Left hindlimb (tissue), 1 donor: ENCODE results near the gene DPP8.
A peak's percentile ranks its signal among the peaks of the same experiment; 100 is the strongest.
"Not testable (repeated sequence)": the region's sequence is repeated elsewhere in the genome, so short reads cannot be mapped to it uniquely, and the experiment has no call there.

Experiments used
- DNase-seq: peaks from one replicate; pipeline ENCODE4 v3.0.0-alpha.2; 2018

DPP8 gene

DNA sequence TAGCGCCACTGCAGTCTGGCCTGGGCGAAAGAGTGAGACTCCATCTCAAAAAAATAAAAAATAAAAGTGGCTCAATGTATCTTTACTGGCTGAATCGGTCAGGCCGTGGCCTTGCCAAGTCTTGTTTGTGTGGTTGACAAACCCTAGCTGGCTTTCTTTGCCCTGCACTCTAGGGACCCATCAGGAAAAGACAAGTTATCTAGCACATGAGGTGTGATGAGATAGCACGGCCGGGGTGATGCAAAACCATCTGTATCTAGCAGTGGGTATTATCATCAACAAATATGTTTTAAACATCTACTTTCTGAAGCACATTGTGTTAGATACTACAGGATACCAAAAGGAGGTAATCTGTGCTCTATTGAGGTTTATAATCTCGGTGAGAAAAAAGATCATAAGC is 3.9 kb upstream of the DPP8 start:
- no peak for DNase-seq

DNA sequence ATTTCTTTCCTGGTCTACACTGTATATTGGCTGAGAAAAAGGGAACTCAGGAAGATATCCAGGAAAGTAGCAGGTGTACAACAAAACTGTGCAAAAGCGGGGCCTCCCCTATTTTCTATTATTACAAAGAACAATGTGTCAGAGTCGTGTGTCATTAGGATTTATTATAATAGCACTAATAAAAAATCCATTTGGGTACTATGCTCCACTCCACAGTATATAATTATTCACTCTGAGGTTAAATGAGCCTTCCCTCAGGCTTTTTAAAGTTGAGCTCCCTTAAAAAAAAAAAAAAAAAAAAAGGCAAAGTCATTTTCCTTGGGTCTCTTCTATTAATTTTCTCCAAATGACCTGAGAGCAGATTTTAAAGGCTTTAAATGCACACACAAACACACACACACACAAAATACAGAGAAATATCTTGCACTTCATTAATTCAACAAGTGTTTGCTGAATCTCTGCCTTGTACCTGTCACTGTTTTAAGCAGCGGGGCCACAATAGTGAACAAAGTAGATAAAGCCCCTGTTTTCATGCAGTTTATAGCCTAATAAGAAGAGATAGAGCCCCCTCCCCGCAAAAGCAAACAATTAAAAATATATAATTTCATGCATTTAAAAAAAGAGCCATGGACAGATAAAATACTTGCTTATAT is 1.3 kb upstream of the DPP8 start:
- no peak for DNase-seq

DNA sequence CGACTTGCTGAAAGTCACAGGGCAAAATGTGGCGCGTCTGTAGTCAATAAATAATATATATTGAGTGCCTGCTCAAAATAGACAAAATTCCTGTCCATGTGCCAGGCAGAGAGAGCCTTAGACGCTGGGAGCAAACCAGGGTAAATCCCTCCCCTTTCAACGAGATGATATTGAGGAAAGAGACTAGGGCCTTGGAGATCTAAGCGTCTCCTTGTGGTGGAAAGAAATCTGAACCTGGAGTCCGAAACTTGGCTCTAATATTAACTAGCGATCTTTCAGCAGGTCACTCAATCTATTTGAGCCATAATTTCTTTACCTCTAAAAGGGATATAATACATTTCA is 348 bp upstream of the DPP8 start:
- no peak for DNase-seq

GRCh38 chr15:65512807-65513416 is 4.6 kb downstream of the DPP8 start:
- peak; percentile 47 for DNase-seq

DNA sequence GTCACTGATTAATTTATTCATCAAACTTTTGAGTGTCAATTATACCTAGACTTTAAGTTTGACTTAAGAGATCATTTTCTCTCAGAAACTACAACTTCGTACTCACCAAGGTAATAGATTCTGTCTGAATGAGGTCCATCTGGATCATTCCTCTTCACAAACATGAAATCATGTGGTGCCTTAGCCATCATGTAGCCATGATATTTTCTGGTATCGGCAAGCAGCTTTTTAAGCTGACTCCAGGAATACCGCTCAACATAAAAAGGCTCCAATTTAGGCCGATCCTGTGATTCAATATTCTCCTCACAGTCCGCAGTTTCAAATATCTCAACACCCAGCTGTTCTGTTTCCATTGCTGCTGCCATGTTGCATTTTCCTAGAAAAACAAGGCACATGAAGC is 5.3 kb downstream of the DPP8 start:
- no peak for DNase-seq

DNA sequence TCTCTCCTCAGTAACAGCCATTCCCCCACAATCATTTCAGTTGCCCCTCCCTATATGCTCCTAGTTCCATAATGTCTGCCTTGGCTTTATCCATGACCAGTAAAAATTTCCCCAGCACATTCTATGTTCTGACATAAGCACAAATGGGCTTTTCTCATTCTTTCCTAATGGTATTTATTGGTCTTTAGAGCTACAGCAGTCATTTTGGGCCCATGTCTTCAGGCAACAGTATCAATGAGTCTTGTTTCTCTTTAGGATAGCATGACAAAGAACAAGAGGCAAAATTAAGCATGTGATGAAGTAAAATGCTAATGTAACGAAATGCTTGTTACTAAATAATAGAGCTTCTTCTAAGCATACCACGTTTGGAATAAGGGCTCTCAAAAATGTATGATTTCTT is 8.2 kb downstream of the DPP8 start:
- DNase-seq = no peak

DNA sequence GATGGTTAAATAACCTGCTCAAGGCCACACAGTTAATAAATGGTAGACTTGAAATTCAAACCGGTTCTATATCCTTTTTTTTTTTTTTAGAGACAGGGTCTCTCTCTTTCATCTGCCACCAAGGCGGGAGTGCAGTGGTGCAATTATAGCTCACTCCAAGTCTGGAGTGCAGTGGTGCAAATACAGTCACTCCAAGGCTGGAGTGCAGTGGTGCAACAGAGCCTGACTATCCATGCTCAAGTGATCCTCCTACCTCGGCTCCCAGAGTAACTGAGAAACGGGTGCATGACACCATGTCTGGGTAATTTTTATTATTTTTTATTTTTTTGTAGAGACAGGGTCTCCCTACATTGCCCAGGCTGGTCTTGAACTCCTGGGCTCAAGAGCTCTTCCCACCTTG is 23.4 kb downstream of the DPP8 start:
- DNase-seq = no peak

DNA sequence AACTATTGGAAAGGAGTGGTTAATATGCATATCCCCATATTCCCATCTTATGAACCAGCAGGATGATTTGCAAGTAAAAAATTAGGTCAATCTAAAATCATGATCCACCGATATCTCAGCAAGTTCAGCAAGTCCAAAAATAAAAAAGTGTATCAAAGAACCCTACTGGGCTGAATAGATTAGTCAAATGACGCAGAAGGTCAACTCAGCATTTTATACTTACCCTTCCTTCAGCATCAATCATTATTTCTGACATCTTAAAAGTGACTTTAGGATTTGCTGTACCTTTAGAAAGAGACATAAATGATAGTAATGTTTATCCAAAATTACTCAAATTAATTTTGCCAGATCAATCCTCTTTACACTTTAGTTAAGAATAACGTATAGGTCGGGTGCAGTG is 32.6 kb downstream of the DPP8 start:
- no peak for DNase-seq

DNA sequence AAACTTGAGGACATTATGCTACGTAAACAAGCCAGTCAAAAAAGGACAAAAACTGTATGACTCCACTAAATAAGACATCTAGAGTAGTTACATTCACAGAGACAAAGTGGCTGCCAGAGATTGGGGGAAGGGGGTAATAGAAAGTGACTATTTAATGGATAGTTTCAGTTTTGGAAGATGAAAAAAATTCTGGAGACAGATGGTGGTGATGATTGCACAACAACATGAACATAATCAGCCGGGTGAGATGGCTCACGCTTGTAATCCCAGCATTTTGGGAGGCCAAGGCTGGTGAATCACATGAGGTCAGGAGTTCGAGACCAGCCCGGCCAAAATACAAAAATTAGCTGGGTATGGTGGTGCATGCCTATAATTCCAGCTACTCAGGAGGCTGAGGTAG is 40.6 kb downstream of the DPP8 start:
- DNase-seq = no peak

DNA sequence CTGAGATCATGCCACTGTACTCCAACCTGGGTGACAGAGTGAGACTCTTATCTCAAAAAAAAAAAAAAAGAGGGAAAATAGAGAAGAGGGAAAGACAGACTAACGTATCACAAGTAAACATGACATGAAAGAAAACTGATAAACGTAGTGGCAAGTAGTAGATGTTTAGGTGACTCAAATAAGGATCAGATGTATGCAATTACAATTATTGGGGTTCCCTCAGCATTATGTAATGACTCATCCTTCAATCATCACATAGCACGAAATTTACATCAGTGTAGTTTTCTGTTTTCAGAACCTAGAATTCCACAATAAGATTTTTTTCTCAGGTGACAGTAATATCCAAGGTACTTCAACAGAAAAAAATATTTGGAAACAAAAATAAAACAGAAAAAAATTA is 46.6 kb downstream of the DPP8 start:
- no peak for DNase-seq

DNA sequence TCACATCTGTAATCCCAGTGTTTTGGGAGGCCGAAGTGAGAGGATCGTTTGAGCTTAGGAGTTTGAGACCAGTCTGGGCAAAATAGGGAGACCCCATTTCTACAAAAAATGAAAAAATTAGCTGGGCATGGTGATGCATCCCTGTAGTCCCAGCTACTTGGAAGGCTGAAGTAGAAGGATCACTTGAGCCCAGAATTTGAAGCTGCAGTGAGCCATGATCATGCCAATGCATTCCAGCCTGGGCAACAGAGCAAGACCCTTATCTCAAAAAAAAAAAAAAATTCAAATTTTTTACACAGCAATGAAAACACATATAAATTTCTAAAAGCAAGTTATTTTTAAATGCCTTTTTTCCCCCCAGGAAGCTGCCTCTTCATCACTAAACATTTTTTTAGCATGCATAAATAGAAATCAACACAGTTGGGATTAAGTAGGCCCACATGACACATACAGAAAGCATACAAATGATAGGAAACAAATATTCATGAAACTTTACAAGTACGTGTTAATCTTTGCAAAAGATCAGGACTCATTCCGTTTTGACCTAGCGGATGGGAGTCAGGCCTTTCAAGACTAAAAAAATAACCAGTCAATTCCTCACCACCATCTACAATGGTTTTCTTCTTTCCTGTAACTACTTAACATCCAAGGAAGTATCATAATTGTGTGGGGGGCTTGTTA is 49.1 kb downstream of the DPP8 start:
- DNase-seq = no peak

- DNase-seq = no peak
Observed at GRCh38 chr15:65466901-65467300, 50.6 kb downstream of the DPP8 start.

DNA sequence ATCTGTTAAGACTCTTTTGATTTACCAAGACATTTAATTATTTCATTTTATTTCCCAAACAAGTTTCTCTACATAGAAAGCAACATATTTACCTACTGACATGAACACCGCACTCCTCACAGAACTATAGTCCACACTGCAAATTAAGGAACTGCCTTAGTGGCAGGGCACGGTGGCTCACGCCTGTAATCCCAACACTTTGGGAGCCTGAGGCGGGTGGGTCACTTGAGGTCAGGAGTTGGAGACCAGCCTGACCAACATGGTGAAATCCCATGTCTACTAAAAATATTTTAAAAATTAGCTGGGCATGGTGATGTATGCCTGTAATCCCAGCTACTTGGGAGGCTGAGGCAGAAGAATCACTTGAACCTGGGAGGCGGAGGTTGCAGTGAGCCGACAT is 54.4 kb downstream of the DPP8 start:
- DNase-seq = not testable (repeated sequence)

DNA sequence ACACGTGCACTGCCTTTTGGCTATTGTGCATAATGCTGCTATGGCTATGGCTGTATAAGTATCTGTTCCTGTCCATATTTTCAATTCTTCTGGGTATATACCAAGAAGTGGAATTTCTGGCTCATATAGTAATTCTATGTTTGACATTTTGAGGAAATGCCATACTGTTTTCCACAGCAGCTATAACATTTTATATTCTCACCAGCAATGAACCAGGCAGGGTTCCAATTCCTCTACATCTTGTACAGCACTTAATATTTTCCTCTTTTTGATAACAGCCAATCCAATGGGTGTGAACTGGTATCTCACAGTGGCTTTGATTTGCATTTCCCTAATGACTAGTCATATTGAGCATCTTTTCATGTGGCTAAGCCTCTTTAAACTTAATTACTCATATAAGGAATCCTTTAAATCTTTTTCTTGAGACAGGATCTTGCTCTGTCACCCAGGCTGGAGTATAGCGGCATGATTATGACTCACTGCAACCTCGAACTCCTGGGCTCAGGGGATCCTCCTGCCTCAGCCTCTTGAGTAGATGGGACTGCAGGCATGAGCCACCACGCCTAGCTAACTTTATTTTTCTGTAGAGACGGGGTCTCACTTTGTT is 56.6 kb downstream of the DPP8 start:
- no peak for DNase-seq

GRCh38 chr15:65455256-65455655 is 62.2 kb downstream of the DPP8 start:
- DNase-seq = not testable (repeated sequence)

DNA sequence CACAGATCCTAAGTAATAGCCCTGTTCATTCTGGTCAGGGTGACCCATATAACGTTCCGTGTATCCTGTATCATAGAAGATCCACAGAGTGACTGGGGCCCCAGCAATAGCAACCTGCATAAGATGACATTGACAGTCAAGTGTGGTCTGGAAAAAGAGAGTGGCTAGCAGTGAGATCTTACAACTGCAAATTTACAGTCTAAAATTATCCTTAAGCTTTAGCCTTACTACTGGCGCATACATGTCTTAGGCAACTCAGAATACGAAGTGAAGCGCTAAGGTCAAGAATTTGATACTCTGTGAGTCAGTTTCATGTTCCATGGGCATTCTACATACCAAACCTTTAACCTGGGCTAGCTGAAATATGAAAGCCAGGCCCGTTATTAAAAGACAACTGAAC is 65.5 kb downstream of the DPP8 start:
- DNase-seq = no peak

DNA sequence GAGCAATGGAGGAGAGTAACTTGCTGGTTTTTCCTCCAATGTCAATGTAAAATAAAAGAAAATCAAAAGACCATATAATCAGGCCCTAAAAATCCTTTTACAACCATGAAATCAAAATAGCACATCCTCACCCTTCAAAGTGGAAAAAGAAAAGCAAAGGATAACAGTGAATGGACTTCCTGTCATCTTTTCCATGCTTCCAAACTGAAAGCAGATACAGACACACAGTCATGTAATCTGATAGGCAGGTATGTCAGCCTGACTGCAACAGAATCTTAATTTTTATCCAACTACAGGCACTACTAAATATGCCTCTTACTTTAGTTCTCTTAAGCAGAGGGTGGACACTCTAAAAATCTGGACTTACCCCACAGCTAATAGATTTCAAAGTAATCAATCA is 66.9 kb downstream of the DPP8 start:
- DNase-seq = no peak

DNA sequence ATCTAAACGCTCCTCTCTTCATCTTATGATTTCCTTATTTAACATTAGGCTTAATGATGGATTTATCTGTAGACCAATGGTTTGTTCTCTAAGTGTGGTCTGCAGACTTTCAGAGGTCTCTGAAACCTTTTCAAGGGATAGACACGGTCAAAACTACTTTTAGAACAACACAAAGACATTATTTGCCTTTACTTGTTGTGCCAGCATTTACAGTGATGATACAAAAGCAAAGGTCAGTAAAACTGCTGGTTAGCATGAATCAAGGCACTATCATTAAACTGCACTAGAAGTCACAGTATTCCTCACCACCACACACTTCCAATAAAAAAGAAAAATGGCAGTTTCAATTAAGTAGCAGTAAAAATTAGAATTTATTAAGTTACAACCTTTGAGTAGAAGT is 70.3 kb downstream of the DPP8 start:
- DNase-seq = no peak

DNA sequence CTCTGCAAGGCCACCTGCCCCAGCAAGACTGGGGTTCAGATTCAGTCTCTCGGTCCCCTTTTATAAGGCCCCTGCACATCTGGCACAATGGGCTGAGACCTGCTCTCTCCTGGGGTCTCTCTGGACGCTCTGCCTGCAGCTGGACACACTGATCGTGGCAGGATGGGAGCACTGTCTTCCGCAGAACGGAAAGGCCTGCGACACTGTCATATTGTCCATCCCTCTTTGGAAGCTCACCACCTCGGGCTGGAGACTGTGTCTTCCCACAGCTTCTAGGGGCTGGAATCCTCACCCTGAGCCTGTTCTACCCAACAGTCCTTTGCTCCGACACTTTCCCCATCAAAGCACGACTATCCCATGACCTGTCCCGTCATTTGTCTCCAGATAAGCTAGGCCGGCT is 83.3 kb downstream of the DPP8 start:
- DNase-seq = no peak

- no peak for DNase-seq
Observed at GRCh38 chr15:65431731-65432130, 85.8 kb downstream of the DPP8 start.

DNA sequence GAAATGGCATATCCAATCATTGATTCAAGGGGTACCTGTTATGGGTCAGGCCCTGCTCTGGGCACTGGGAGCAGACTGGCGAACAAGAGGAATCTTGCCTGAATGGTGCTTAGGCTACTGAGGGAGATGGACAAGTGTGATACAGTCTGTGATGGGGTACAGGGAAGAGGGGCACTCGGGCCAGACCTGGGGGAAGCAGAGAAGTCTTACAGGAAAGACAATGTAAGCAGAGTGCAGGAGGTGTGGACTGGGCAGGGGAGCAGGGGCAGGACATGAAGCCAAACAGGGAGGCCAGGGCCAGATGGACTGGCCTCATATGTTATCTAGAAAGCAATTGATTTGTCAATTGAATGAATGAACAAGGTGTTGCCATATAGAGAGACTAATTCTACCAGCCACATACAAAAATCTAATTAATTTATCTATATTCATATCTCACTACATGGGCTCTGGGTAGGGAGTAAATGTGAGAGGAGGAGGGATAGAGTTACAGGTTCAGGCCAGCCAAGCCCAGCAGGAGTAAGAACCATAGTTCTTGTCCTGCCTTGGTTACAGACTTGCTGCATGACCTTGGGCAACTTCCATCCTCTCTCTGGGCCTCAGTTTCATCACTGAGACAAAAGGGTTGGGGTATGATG is 91.2 kb downstream of the DPP8 start:
- DNase-seq = no peak

DNA sequence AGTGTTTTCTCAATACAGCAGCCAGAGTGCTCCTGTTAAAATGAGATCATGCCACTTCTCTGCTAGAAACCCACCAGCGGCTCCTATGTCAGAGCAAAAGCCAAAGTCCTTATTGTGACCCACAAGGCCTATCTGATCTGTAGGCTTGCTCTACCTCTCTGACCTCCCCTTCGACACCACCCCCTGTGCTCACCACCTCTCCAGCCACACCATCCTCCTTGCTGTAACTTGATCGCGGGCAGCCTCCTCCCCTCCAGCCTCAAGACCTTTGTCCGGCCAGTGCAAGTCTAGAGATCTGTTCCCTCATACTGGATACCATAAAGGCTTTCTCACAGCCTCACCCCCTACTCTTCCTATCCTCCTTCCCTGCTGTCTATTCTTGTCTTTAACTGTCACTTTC is 92.8 kb downstream of the DPP8 start:
- DNase-seq = no peak

DNA sequence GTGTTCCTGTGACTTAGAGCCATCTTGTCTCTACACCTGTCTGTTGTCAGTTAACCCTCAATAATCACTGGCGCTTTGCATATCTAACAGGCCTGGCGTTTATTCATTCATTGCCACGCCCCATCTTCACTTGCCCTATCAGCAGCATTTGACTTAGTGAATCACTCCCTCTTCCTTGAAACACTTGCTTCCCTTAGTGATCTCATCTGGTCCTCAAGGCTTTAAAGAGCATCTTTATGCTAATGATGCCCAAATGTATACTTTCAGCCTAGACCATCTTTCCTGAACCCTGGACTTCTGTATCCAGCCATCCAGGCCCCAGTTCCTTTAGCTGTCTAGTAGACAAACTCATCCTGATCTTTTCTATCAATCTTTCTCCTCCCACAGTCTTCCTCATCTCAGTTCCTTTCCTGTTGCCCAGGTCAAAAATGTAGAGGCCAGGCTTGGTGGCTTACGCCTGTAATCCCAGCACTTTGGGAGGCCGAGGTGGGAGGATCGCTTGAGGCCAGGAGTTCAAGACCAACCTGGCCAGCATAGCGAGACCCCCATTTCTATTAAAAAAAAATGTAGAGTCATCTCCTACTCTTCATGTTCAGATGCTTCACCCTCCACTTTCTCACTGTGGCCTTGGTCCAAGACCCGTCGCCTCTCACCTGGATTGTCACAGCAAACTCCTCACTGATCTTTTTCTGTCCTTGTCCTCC is 93.4 kb downstream of the DPP8 start:
- DNase-seq = no peak
